DOHH2 (cell line): Measurements from ENCODE around the gene SALL3.

Source experiments
- H3F3A ChIP-seq: fragments of 200-600 bp; sonication (generic), shearing (Covaris generic); 2 replicates; pipeline ENCODE4 v1.6.0; 2016; ENCODE audit warnings: antibody characterized with exemption, mild to moderate bottlenecking; ENCODE audit not compliant: control insufficient read depth, insufficient read depth
- H3K27ac ChIP-seq: fragments of 200-600 bp; sonication (generic); 2 replicates; pipeline ENCODE4 v1.5.1; 2014; ENCODE audit warnings: low read depth, mild to moderate bottlenecking, low read length, moderate library complexity
- H3K27me3 ChIP-seq: fragments of 200-600 bp; sonication (generic); 2 replicates; pipeline ENCODE4 v1.6.1; 2014; ENCODE audit warnings: mild to moderate bottlenecking, low read length, mixed read lengths; ENCODE audit not compliant: control insufficient read depth
- H3K36me3 ChIP-seq: fragments of 200-600 bp; sonication (generic); 2 replicates; pipeline ENCODE4 v1.6.1; 2014; ENCODE audit warnings: mild to moderate bottlenecking, low read length, moderate library complexity, mixed read lengths; ENCODE audit not compliant: control insufficient read depth
- H3K4me1 ChIP-seq: fragments of 200-600 bp; sonication (generic); 2 replicates; pipeline ENCODE4 v1.6.1; 2014; ENCODE audit warnings: mild to moderate bottlenecking, low read length, mixed read lengths; ENCODE audit not compliant: control insufficient read depth
- H3K4me2 ChIP-seq: fragments of 200-600 bp; sonication (generic); 2 replicates; pipeline ENCODE4 v1.6.0; 2014; ENCODE audit warnings: mild to moderate bottlenecking, low read length, moderate library complexity
- H3K4me3 ChIP-seq: fragments of 200-600 bp; sonication (generic); 2 replicates; pipeline ENCODE4 v1.5.1; 2014; ENCODE audit warnings: mild to moderate bottlenecking, low read length, mixed read lengths
- H3K79me2 ChIP-seq: fragments of 200-600 bp; sonication (generic); 2 replicates; pipeline ENCODE4 v1.6.1; 2014; ENCODE audit warnings: mild to moderate bottlenecking, low read length, mixed read lengths; ENCODE audit not compliant: control insufficient read depth
- H3K9me2 ChIP-seq: fragments of 200-600 bp; sonication (generic); replicated peaks from 2 replicates; pipeline ENCODE4 v1.6.1; 2014; ENCODE audit warnings: mild to moderate bottlenecking, low read length, mixed read lengths; ENCODE audit not compliant: control insufficient read depth
- H3K9me3 ChIP-seq: fragments of 200-600 bp; sonication (generic); 2 replicates; pipeline ENCODE4 v1.6.1; 2014; ENCODE audit warnings: antibody characterized with exemption, low read length, mixed read lengths; ENCODE audit not compliant: control insufficient read depth, insufficient read depth
- H4K20me1 ChIP-seq: fragments of 200-600 bp; sonication (generic); 2 replicates; pipeline ENCODE4 v1.6.0; 2014; ENCODE audit warnings: low read depth, mild to moderate bottlenecking, antibody characterized with exemption, low read length, moderate library complexity; ENCODE audit not compliant: control insufficient read depth, insufficient read depth
- EZH2phosphoT487 ChIP-seq: fragments of 200-600 bp; sonication (generic); IDR thresholded peaks from 2 replicates; pipeline ENCODE4 v1.6.1; 2017; ENCODE audit warnings: borderline replicate concordance, mild to moderate bottlenecking, antibody characterized with exemption, low read length, moderate library complexity, mixed read lengths
- TF ChIP-seq, protein P1 (sequence below): fragments of 200-600 bp; sonication (generic); IDR thresholded peaks from one replicate; pipeline ENCODE4 v1.5.1; 2014; ENCODE audit warnings: antibody characterized with exemption, mild to moderate bottlenecking, low read depth, low read length; ENCODE audit not compliant: poor library complexity, severe bottlenecking

The SALL3 gene

DNA sequence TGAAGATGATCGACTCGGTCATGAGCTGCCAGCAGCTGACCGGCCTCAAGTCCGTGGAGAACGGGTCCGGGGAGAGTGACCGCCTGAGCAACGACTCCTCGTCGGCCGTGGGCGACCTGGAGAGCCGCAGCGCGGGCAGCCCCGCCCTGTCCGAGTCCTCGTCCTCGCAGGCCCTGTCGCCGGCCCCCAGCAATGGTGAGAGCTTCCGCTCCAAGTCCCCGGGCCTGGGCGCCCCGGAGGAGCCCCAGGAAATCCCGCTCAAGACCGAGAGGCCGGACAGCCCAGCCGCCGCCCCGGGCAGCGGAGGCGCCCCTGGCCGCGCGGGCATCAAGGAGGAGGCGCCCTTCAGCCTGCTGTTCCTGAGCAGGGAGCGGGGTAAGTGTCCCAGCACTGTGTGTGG, 14.9 kb downstream of the SALL3 start:
- H3K4me2 ChIP-seq: no peak overlapping the region
- no peaks in the 10 kb centered on the region for H3K36me3 ChIP-seq
- no peaks in the 10 kb centered on the region for H3K9me2 ChIP-seq
- peaks cover 13% of the 10 kb centered on the region; the same call in 1 of the 2 replicates for H3K9me3 ChIP-seq
- H4K20me1 ChIP-seq: no peaks in the 10 kb centered on the region
- H3K4me1 ChIP-seq: no peaks in the 10 kb centered on the region
- H3K4me3 ChIP-seq: no peak overlapping the region
- TF ChIP-seq, protein P1, sequence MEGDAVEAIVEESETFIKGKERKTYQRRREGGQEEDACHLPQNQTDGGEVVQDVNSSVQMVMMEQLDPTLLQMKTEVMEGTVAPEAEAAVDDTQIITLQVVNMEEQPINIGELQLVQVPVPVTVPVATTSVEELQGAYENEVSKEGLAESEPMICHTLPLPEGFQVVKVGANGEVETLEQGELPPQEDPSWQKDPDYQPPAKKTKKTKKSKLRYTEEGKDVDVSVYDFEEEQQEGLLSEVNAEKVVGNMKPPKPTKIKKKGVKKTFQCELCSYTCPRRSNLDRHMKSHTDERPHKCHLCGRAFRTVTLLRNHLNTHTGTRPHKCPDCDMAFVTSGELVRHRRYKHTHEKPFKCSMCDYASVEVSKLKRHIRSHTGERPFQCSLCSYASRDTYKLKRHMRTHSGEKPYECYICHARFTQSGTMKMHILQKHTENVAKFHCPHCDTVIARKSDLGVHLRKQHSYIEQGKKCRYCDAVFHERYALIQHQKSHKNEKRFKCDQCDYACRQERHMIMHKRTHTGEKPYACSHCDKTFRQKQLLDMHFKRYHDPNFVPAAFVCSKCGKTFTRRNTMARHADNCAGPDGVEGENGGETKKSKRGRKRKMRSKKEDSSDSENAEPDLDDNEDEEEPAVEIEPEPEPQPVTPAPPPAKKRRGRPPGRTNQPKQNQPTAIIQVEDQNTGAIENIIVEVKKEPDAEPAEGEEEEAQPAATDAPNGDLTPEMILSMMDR: no peak
- TF ChIP-seq EZH2phosphoT487: no peak
- H3K27ac ChIP-seq: no peak overlapping the region
- H3F3A ChIP-seq: no peaks in the 10 kb centered on the region
- H3K27me3 ChIP-seq: no peaks in the 10 kb centered on the region
- no peaks in the 10 kb centered on the region for H3K79me2 ChIP-seq

- no peak overlapping the region for H3K27ac ChIP-seq
- no peak for TF ChIP-seq EZH2phosphoT487
- TF ChIP-seq, protein P1: no peak
- H3K9me3 ChIP-seq: peaks cover 13% of the 10 kb centered on the region; the same call in 1 of the 2 replicates
- no peaks in the 10 kb centered on the region for H3K4me1 ChIP-seq
- no peak overlapping the region for H3K4me2 ChIP-seq
- no peaks in the 10 kb centered on the region for H3K27me3 ChIP-seq
- no peaks in the 10 kb centered on the region for H3K79me2 ChIP-seq
- no peaks in the 10 kb centered on the region for H3F3A ChIP-seq
- no peaks in the 10 kb centered on the region for H4K20me1 ChIP-seq
- no peaks in the 10 kb centered on the region for H3K9me2 ChIP-seq
- H3K4me3 ChIP-seq: no peak overlapping the region
- H3K36me3 ChIP-seq: no peaks in the 10 kb centered on the region
Measured at GRCh38 chr18:78994977-78995582, 15.5 kb downstream of the SALL3 start.

GRCh38 chr18:78995740-78996395, 16.2 kb downstream of the SALL3 start:
- no peak for TF ChIP-seq EZH2phosphoT487
- TF ChIP-seq, protein P1: no peak
- Histone ChIP-seq H3K4me1 (no peaks in the 10 kb centered on the region), H3K4me3 (no peak overlapping the region), H3F3A (no peaks in the 10 kb centered on the region), H3K27me3 (no peaks in the 10 kb centered on the region), H4K20me1 (no peaks in the 10 kb centered on the region), H3K79me2 (no peaks in the 10 kb centered on the region), H3K27ac (no peak overlapping the region), H3K9me2 (no peaks in the 10 kb centered on the region), H3K9me3 (peaks cover 13% of the 10 kb centered on the region; the same call in 1 of the 2 replicates), H3K36me3 (no peaks in the 10 kb centered on the region), H3K4me2 (no peak overlapping the region)
